Neutrophil (primary cell): Measurements from ENCODE around the gene HMGCL.

Experiments
- H3K27ac ChIP-seq: fragments of 200-600 bp; sonication (generic); 2 replicates; pipeline ENCODE4 v1.5.1; 2016; ENCODE audit warnings: mild to moderate bottlenecking, moderate library complexity
- H3K27me3 ChIP-seq: fragments of 200-600 bp; sonication (generic); 2 replicates; pipeline ENCODE4 v1.6.0; 2016; ENCODE audit warnings: mild to moderate bottlenecking
- H3K36me3 ChIP-seq: fragments of 200-600 bp; sonication (generic); 2 replicates; pipeline ENCODE4 v1.5.1; 2017
- H3K4me1 ChIP-seq, 2 experiments: fragments of 200-600 bp in 1 of 2; sonication (generic) in 1 of 2; 1 replicate in 1 of 2; 2 replicates in 1 of 2; pipeline versions ENCODE4 v1.5.1 to v1.6.1; 2013 to 2016; ENCODE audit warnings: low read depth in 1 of 2, low read length in 1 of 2, mild to moderate bottlenecking in 1 of 2, moderate library complexity in 1 of 2; ENCODE audit not compliant: control insufficient read depth in 1 of 2, insufficient read depth in 1 of 2
- H3K4me3 ChIP-seq, 2 experiments: fragments of 200-600 bp in 1 of 2; sonication (generic) in 1 of 2; 1 replicate in 1 of 2; 2 replicates in 1 of 2; pipeline ENCODE4 v1.5.1; 2013 to 2016; ENCODE audit warnings: low read depth in 1 of 2, low read length in 1 of 2, mild to moderate bottlenecking in 1 of 2, moderate library complexity in 1 of 2
- H3K9me3 ChIP-seq: fragments of 200-600 bp; sonication (generic); 2 replicates; pipeline ENCODE4 v1.5.1; 2016
- CTCF ChIP-seq: fragments of 200-600 bp; sonication (generic); IDR thresholded peaks from 2 replicates; pipeline ENCODE4 v1.5.1; 2016; ENCODE audit warnings: antibody characterized with exemption

HMGCL gene

GRCh38 chr1:23793018-23793781 lies 32.0 kb downstream of the HMGCL start:
- TF ChIP-seq CTCF = no peak
- Histone ChIP-seq H3K36me3 (peaks cover 54% of the 10 kb centered on the region), H3K27ac (no peak overlapping the region), H3K9me3 (no peaks in the 10 kb centered on the region), H3K4me3 (no peak overlapping the region), H3K4me1 (peaks cover 20 to 24% of the 10 kb centered on the region in 2 experiments), H3K27me3 (no peaks in the 10 kb centered on the region)

- no peaks in the 10 kb centered on the region for H3K9me3 ChIP-seq
- H3K27ac ChIP-seq = peak overlapping the region; percentile 85
- no peak for TF ChIP-seq CTCF
- H3K4me3 ChIP-seq = peak overlapping the region in 1 of 2 experiments; percentile 95
- H3K27me3 ChIP-seq = no peaks in the 10 kb centered on the region
- peaks cover 51% of the 10 kb centered on the region for H3K36me3 ChIP-seq
- peaks cover 20 to 24% of the 10 kb centered on the region in 2 experiments for H3K4me1 ChIP-seq
These were observed 32.9 kb downstream of the HMGCL start for GRCh38 chr1:23792151-23792945.

GRCh38 chr1:23791516-23792047 lies 33.6 kb downstream of the HMGCL start:
- H3K36me3 ChIP-seq = peaks cover 51% of the 10 kb centered on the region
- H3K27me3 ChIP-seq = no peaks in the 10 kb centered on the region
- no peak for TF ChIP-seq CTCF

GRCh38 chr1:23790696-23791515 lies 34.3 kb downstream of the HMGCL start, which contains the start of gene LYPLA2:
Gene LYPLA2, plus strand, starts transcription at chr1:23791145. Its CDS starts 1,538 bp downstream, at chr1:23792683.
- Histone ChIP-seq H3K9me3 (no peaks in the 10 kb centered on the region), H3K4me3 (peak within 1 kb of the TSS; percentile 72 to 95), H3K4me1 (peaks cover 20 to 24% of the 10 kb centered on the region in 2 experiments), H3K27me3 (no peaks in the 10 kb centered on the region), H3K27ac (peak within 1 kb of the TSS; percentile 85), H3K36me3 (peaks cover 51% of the 10 kb centered on the region)
- TF ChIP-seq CTCF = peak; percentile 22

More at GRCh38 chr1:23791516-23792047, 33.6 kb downstream of the HMGCL start:
- Histone ChIP-seq H3K9me3 (no peaks in the 10 kb centered on the region), H3K4me3 (peak overlapping the region; percentile 72 to 95), H3K27ac (peak overlapping the region; percentile 85), H3K4me1 (peaks cover 20 to 24% of the 10 kb centered on the region in 2 experiments)

- Histone ChIP-seq H3K27me3 (no peaks in the 10 kb centered on the region), H3K9me3 (no peaks in the 10 kb centered on the region), H3K36me3 (peaks cover 45% of the 10 kb centered on the region), H3K4me1 (peaks cover 20 to 24% of the 10 kb centered on the region in 2 experiments), H3K4me3 (no peak overlapping the region), H3K27ac (peak overlapping the region; percentile 20)
- no peak for TF ChIP-seq CTCF
These were observed 36.5 kb downstream of the HMGCL start for GRCh38 chr1:23788695-23789094.
